ENCODE measurements around the gene KIAA1755. TPM values are rescaled to one million over a fixed set of nuclear protein-coding genes. Genes with fewer than 3 reads are reported as not detected.

KIAA1755 gene
- total and polyA plus RNA-seq, 10 of the 15 experiments (the other 5 are each of a cell fraction or from before 2014, with no cell fraction given): not detected

GRCh38 chr20:38237381-38237780, 23.2 kb downstream of the KIAA1755 start:
- Histone ChIP-seq H3K9ac (ENCODE audit: control insufficient read depth, insufficient read depth, low read length) (no peak overlapping the region), H3K79me2 (ENCODE audit: control insufficient read depth, insufficient read depth, low read length) (no peaks in the 10 kb centered on the region), H3K27ac (ENCODE audit: control insufficient read depth, insufficient read depth) (no peak overlapping the region), H3K4me3 (no peak overlapping the region), H3K9me3 (replicated peaks; ENCODE audit: control insufficient read depth, insufficient read depth, low read length) (peaks cover 5% of the 10 kb centered on the region; the same call in 2 of the 3 replicates), H2AFZ (ENCODE audit: control insufficient read depth, low read depth, low read length) (no peak overlapping the region), H3K4me2 (ENCODE audit: control insufficient read depth, insufficient read depth) (no peak overlapping the region), H3K4me1 (ENCODE audit: control insufficient read depth, insufficient read depth, low read length) (no peaks in the 10 kb centered on the region), H3K27me3 (replicated peaks in 1 of 2; ENCODE audit: control insufficient read depth in 2 of 2, insufficient read depth in 2 of 2, low read length in 1 of 2) (no peaks in the 10 kb centered on the region), H3K36me3 (ENCODE audit: control insufficient read depth in 2 of 2, insufficient read depth in 2 of 2, low read length in 1 of 2) (no peaks in the 10 kb centered on the region), H4K20me1 (ENCODE audit: control insufficient read depth, insufficient read depth) (no peaks in the 10 kb centered on the region)
- ChIA-PET SMC1A (ENCODE audit: uncharacterized antibody, unreplicated experiment) (no interaction called here), RAD21 (ENCODE audit: unreplicated experiment) (no interaction called here), POLR2A (interaction anchor here (0.6 kb wide), 1 partner anchor 180 kb away, joined by 3 read pairs; no protein-coding TSS in a partner anchor), CTCF (no interaction called here)
- FAIRE-seq (no peak), DNase-seq (ENCODE audit: low read depth, low spot score) (no peak), ATAC-seq (no peak)
- intact Hi-C loops (cut with micrococcal nuclease; ENCODE audit: unreplicated experiment) (no loop called here), in situ Hi-C loops (cut with MboI) (no loop called here)
- WGBS (ENCODE audit: insufficient coverage, insufficient replicate concordance, low lambda C conversion rate, missing lambda C conversion rate): 0% methylated on average over 3 of the region's 3 CpGs
- BruUV-seq (replicated peaks): no TSS peak
- no peak for TF ChIP-seq HCFC1 (IDR thresholded peaks at IDR 0.05; ENCODE audit: low read length)
- no peak for TF ChIP-seq PKNOX1 (IDR thresholded peaks at IDR 0.05)
- TF ChIP-seq GABPA (IDR thresholded peaks at IDR 0.05; ENCODE audit: low read depth): no peak
- TF ChIP-seq ZZZ3 (IDR thresholded peaks at IDR 0.05; ENCODE audit: control insufficient read depth, insufficient read length, low read depth): no peak
- TF ChIP-seq E4F1 (IDR thresholded peaks at IDR 0.05; ENCODE audit: borderline replicate concordance, partially characterized antibody): no peak
- no peak for TF ChIP-seq CEBPZ (IDR thresholded peaks at IDR 0.05; ENCODE audit: low read depth, low read length)
- TF ChIP-seq ATF3 (IDR thresholded peaks at IDR 0.05; ENCODE audit: borderline replicate concordance, extremely low read depth, low read depth, low read length): no peak
- no peak for TF ChIP-seq PAX5 (IDR thresholded peaks at IDR 0.05; ENCODE audit: borderline replicate concordance, low read depth, low read length)
- no peak for TF ChIP-seq SREBF2 (IDR thresholded peaks at IDR 0.05; ENCODE audit: low read length)
- TF ChIP-seq CHD1 (IDR thresholded peaks at IDR 0.05; ENCODE audit: low read depth, low read length): no peak
- no peak for TF ChIP-seq JUNB (IDR thresholded peaks at IDR 0.05)
- no peak for TF ChIP-seq WRNIP1 (IDR thresholded peaks at IDR 0.05; ENCODE audit: borderline replicate concordance, low read depth, low read length)
- TF ChIP-seq CTCF (IDR thresholded peaks at IDR 0.05 in 2 of 3, conservative IDR thresholded peaks at IDR 0.05 in 1 of 3; ENCODE audit: control insufficient read depth in 2 of 3, extremely low read depth in 1 of 3, insufficient read depth in 1 of 3, low read depth in 3 of 3, low read length in 3 of 3): no peak
- no peak for TF ChIP-seq EZH2 (IDR thresholded peaks at IDR 0.05; ENCODE audit: borderline replicate concordance, control insufficient read depth, low read depth, low read length)
- TF ChIP-seq FOXM1 (IDR thresholded peaks at IDR 0.05; ENCODE audit: low read depth, low read length): no peak
- TF ChIP-seq IKZF2 (IDR thresholded peaks at IDR 0.05): no peak

Measured in GM12878 (cell line).